Measurements from ENCODE around the gene DGLUCY.
A peak's percentile ranks its signal among the peaks of the same experiment; 100 is the strongest.
"Not testable (repeated sequence)": the region's sequence is repeated elsewhere in the genome, so short reads cannot be mapped to it uniquely, and the experiment has no call there.

The DGLUCY gene

DNA sequence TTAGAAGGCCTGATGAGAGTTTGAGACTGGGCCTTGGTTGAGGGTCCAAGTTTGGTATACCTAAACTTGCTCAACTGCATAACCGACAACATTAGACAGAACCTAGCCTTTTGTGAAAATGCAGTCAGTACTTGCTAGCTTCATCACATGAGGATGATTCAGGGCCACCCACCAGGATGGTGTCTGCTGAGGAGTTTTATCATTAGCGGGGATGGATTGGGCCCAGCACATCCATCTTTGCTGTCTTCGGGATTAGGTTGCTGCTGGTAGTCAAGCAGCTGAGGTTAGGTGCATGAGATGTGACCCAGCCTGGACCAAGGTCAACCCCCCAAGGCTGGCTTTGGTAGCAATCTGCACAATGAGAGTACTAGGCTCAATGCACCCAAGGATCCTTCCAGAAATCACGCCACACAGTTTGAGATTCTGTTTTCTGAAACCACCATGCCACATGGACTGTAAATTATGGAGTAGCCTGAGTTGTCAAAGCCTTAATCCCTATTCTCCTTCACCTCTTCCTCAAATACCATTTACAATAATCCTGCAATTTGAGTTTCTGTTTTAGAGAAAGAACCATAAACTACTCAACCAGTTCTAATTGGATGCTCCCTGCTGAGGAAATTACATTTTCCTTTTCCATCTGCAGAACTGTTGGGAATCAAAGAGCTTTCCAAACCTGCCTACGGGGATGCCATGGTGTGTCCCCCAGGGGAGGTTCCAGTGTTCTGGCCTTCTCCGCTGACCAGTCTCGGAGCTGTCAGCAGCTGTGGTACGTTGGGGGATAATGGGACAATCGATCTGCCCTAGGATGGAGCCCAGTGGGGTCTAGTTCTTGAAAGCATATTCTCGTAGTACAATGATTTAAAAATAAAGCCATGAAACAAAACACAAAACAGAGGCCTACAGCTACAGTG is 61.7 kb downstream of the DGLUCY start:
- DNase-seq (ENCODE audit: low read depth), result no peak
- TF ChIP-seq, protein P1, sequence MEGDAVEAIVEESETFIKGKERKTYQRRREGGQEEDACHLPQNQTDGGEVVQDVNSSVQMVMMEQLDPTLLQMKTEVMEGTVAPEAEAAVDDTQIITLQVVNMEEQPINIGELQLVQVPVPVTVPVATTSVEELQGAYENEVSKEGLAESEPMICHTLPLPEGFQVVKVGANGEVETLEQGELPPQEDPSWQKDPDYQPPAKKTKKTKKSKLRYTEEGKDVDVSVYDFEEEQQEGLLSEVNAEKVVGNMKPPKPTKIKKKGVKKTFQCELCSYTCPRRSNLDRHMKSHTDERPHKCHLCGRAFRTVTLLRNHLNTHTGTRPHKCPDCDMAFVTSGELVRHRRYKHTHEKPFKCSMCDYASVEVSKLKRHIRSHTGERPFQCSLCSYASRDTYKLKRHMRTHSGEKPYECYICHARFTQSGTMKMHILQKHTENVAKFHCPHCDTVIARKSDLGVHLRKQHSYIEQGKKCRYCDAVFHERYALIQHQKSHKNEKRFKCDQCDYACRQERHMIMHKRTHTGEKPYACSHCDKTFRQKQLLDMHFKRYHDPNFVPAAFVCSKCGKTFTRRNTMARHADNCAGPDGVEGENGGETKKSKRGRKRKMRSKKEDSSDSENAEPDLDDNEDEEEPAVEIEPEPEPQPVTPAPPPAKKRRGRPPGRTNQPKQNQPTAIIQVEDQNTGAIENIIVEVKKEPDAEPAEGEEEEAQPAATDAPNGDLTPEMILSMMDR (conservative IDR thresholded peaks at IDR 0.05; ENCODE audit: control insufficient read depth, insufficient read depth, low read depth, low read length), result no peak
- no peak overlapping the region for H3K4me3 ChIP-seq (ENCODE audit: control insufficient read depth, low read depth, low read length)

GRCh38 chr14:91177073-91178034 is 63.5 kb downstream of the DGLUCY start:
- TF ChIP-seq, protein P1 (conservative IDR thresholded peaks at IDR 0.05; ENCODE audit: control insufficient read depth, insufficient read depth, low read depth, low read length), result peak; percentile 89
- H3K4me3 ChIP-seq (ENCODE audit: control insufficient read depth, low read depth, low read length), result no peak overlapping the region
- DNase-seq (ENCODE audit: low read depth), result peak; percentile 72

- DNase-seq (ENCODE audit: low read depth), result no peak
- no peak overlapping the region for H3K4me3 ChIP-seq (ENCODE audit: control insufficient read depth, low read depth, low read length)
- TF ChIP-seq, protein P1 (conservative IDR thresholded peaks at IDR 0.05; ENCODE audit: control insufficient read depth, insufficient read depth, low read depth, low read length), result no peak
Measured at GRCh38 chr14:91180611-91181010, 66.7 kb downstream of the DGLUCY start.

DNA sequence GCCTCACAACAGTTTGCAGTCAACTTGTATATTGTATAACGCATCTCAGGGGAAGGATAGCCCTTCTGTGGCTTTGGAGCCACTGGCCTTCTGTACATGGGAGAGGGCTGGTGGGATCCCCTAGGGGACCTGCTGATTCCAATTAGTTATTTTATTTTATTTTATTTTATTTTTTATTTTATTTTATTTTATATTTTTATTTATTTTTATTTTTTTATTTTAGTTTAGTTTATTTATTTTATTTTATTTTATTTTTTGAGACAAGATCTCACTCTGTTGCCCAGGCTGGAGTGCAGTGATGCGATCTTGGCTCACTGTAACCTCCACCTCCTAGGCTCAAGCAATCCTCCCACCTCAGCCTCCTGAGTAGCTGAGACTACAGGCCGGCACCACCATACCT is 68.9 kb downstream of the DGLUCY start:
- DNase-seq (ENCODE audit: low read depth); H3K4me3 ChIP-seq (ENCODE audit: control insufficient read depth, low read depth, low read length): not testable (repeated sequence)

GRCh38 chr14:91184559-91184958 is 70.7 kb downstream of the DGLUCY start:
- DNase-seq (ENCODE audit: low read depth), result no peak
- H3K4me3 ChIP-seq (ENCODE audit: control insufficient read depth, low read depth, low read length), result no peak overlapping the region

GRCh38 chr14:91185721-91186120 is 71.8 kb downstream of the DGLUCY start:
- DNase-seq (ENCODE audit: low read depth), result peak; percentile 77
- TF ChIP-seq, protein P1 (conservative IDR thresholded peaks at IDR 0.05; ENCODE audit: control insufficient read depth, insufficient read depth, low read depth, low read length), result no peak
- no peak overlapping the region for H3K4me3 ChIP-seq (ENCODE audit: control insufficient read depth, low read depth, low read length)

More at GRCh38 chr14:91184559-91184958, 70.7 kb downstream of the DGLUCY start:
- TF ChIP-seq, protein P1 (conservative IDR thresholded peaks at IDR 0.05; ENCODE audit: control insufficient read depth, insufficient read depth, low read depth, low read length), result no peak
